Activated naive CD8-positive, alpha-beta T cell treated with anti-CD3 and anti-CD28 coated beads, Interleukin-2, amount 50 U/mL, for 24 hours (primary cell): Measurements from ENCODE around the gene RAX.

ENCODE experiments used
- ATAC-seq: fragments of 150-1000 bp; cut with Tn5 transposase; one replicate; pipeline ENCODE4 v1.10.0; 2021
- DNase-seq: peaks from one replicate; pipeline ENCODE4 v3.0.0; 2021
- H3K27ac Mint-ChIP-seq: one replicate; pipeline ENCODE4 v1.8.0; 2021; ENCODE audit warnings: mild to moderate bottlenecking, mixed read lengths
- H3K27me3 Mint-ChIP-seq: one replicate; pipeline ENCODE4 v1.8.0; 2021; ENCODE audit warnings: mixed read lengths
- H3K36me3 Mint-ChIP-seq: one replicate; pipeline ENCODE4 v1.8.0; 2021; ENCODE audit warnings: low read depth, mixed read lengths
- H3K4me1 Mint-ChIP-seq: one replicate; pipeline ENCODE4 v1.8.0; 2021; ENCODE audit warnings: mixed read lengths
- H3K4me3 Mint-ChIP-seq: one replicate; pipeline ENCODE4 v1.8.0; 2021; ENCODE audit warnings: mild to moderate bottlenecking, moderate library complexity, mixed read lengths
- H3K9me3 Mint-ChIP-seq: one replicate; pipeline ENCODE4 v1.8.0; 2021; ENCODE audit warnings: mixed read lengths

The RAX gene

DNA sequence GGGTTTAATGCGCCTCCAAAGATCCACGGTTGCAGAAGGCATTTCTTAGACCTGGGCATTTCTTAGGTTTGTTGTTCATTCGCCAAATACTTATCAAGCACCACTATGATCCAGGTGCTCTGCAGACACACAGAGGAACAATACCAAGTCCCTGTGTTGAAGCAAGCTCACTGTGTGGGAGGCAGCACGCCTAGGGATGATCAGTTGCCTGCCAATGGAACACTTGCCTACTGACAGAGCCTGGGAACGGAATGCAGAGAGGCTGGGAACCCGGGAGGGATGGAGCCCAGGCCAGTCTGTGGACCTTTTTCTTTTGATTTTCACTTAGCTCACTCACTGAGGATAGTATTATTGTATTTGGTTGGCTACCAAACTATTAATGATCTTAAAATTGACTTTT lies 55.2 kb downstream of the RAX start:
- ATAC-seq = no peak

More for the DNA sequence above, 55.2 kb downstream of the RAX start:
- no peak overlapping the region for H3K4me3 Mint-ChIP-seq
- DNase-seq = no peak
- peaks cover 6% of the 10 kb centered on the region for H3K4me1 Mint-ChIP-seq
- no peak overlapping the region for H3K27ac Mint-ChIP-seq
- H3K36me3 Mint-ChIP-seq = no peaks in the 10 kb centered on the region
- H3K9me3 Mint-ChIP-seq = no peaks in the 10 kb centered on the region
- H3K27me3 Mint-ChIP-seq = peaks cover 69% of the 10 kb centered on the region
